ENCODE data around the gene TPM1.

Gene TPM1

GRCh38 chr15:63020128-63020527, 22.4 kb upstream of the TPM1 start:
- no peaks in the 10 kb centered on the region for H3K9me3 ChIP-seq (ENCODE audit: control insufficient read depth, low read length)
- H3K27ac ChIP-seq: no peak overlapping the region
- no peak overlapping the region for H3K4me3 ChIP-seq (ENCODE audit: low read depth, low read length)
- no peaks in the 10 kb centered on the region for H3K36me3 ChIP-seq (ENCODE audit: control insufficient read depth, insufficient read depth, low read length)
- no peaks in the 10 kb centered on the region for H3K27me3 ChIP-seq (ENCODE audit: control insufficient read depth, insufficient read depth, low read length)
- no peaks in the 10 kb centered on the region for H3K79me2 ChIP-seq
- TF ChIP-seq, protein P1, sequence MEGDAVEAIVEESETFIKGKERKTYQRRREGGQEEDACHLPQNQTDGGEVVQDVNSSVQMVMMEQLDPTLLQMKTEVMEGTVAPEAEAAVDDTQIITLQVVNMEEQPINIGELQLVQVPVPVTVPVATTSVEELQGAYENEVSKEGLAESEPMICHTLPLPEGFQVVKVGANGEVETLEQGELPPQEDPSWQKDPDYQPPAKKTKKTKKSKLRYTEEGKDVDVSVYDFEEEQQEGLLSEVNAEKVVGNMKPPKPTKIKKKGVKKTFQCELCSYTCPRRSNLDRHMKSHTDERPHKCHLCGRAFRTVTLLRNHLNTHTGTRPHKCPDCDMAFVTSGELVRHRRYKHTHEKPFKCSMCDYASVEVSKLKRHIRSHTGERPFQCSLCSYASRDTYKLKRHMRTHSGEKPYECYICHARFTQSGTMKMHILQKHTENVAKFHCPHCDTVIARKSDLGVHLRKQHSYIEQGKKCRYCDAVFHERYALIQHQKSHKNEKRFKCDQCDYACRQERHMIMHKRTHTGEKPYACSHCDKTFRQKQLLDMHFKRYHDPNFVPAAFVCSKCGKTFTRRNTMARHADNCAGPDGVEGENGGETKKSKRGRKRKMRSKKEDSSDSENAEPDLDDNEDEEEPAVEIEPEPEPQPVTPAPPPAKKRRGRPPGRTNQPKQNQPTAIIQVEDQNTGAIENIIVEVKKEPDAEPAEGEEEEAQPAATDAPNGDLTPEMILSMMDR (IDR thresholded peaks at IDR 0.05): no peak
- H3K4me1 ChIP-seq: peaks cover 4% of the 10 kb centered on the region
- no peak overlapping the region for H3K9ac ChIP-seq
- H2AFZ ChIP-seq: no peak overlapping the region
- no peak overlapping the region for H3K4me2 ChIP-seq (ENCODE audit: low read length)

GRCh38 chr15:63020759-63021430, 21.7 kb upstream of the TPM1 start:
- H3K9me3 ChIP-seq (ENCODE audit: control insufficient read depth, low read length): no peaks in the 10 kb centered on the region
- no peak overlapping the region for H2AFZ ChIP-seq
- no peaks in the 10 kb centered on the region for H3K27me3 ChIP-seq (ENCODE audit: control insufficient read depth, insufficient read depth, low read length)
- no peaks in the 10 kb centered on the region for H3K36me3 ChIP-seq (ENCODE audit: control insufficient read depth, insufficient read depth, low read length)
- no peak overlapping the region for H3K4me3 ChIP-seq (ENCODE audit: low read depth, low read length)
- no peaks in the 10 kb centered on the region for H3K79me2 ChIP-seq
- no peak overlapping the region for H3K4me2 ChIP-seq (ENCODE audit: low read length)
- peaks cover 4% of the 10 kb centered on the region for H3K4me1 ChIP-seq
- H3K27ac ChIP-seq: no peak overlapping the region
- no peak overlapping the region for H3K9ac ChIP-seq
- TF ChIP-seq, protein P1 (IDR thresholded peaks at IDR 0.05): no peak

- H3K4me3 ChIP-seq (ENCODE audit: low read depth, low read length): no peak overlapping the region
These were observed 20.4 kb upstream of the TPM1 start for GRCh38 chr15:63022181-63022580.

GRCh38 chr15:63022663-63023062, 19.9 kb upstream of the TPM1 start:
- no peak overlapping the region for H3K4me3 ChIP-seq (ENCODE audit: low read depth, low read length)
- TF ChIP-seq, protein P1 (IDR thresholded peaks at IDR 0.05): no peak

More at GRCh38 chr15:63022181-63022580, 20.4 kb upstream of the TPM1 start:
- no peak overlapping the region for H3K9ac ChIP-seq
- H3K4me2 ChIP-seq (ENCODE audit: low read length): no peak overlapping the region
- no peaks in the 10 kb centered on the region for H3K79me2 ChIP-seq
- H3K27me3 ChIP-seq (ENCODE audit: control insufficient read depth, insufficient read depth, low read length): no peaks in the 10 kb centered on the region
- no peak overlapping the region for H3K27ac ChIP-seq
- H3K9me3 ChIP-seq (ENCODE audit: control insufficient read depth, low read length): no peaks in the 10 kb centered on the region
- TF ChIP-seq, protein P1 (IDR thresholded peaks at IDR 0.05): no peak
- peaks cover 4% of the 10 kb centered on the region for H3K4me1 ChIP-seq
- H2AFZ ChIP-seq: no peak overlapping the region
- no peaks in the 10 kb centered on the region for H3K36me3 ChIP-seq (ENCODE audit: control insufficient read depth, insufficient read depth, low read length)

DNA sequence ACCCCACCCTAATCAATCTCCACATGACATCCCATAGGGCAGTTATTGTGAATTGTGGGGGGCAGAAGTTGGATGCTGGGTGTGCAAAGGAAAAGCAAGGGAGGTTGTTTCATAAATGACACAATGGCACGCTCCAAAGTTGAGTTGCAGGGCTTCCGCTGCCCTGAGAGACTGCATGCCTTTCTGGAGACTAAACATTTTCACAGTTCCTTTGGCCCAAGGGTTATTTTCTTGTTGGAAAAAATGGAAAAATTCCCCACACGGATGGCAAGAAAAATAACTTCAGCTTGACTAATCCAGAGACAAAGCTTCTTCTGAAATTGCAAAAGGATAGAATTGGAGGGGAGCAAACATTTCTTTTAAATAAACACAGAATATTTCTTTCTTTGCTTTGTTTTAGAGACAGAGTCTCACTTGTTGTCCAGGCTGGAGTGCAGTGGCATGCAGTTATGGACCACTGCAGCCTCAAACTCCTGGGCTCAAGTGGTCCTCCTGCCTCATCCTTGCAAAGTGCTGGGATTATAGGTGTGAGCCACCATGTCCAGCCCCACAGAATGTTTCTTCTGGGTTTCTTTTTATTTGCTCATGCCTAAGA, 19.1 kb upstream of the TPM1 start:
- Histone ChIP-seq H3K4me2 (ENCODE audit: low read length) (no peak overlapping the region), H3K9me3 (ENCODE audit: control insufficient read depth, low read length) (no peaks in the 10 kb centered on the region), H3K4me1 (peaks cover 4% of the 10 kb centered on the region), H3K27me3 (ENCODE audit: control insufficient read depth, insufficient read depth, low read length) (no peaks in the 10 kb centered on the region), H3K4me3 (ENCODE audit: low read depth, low read length) (no peak overlapping the region), H3K27ac (no peak overlapping the region), H3K36me3 (ENCODE audit: control insufficient read depth, insufficient read depth, low read length) (no peaks in the 10 kb centered on the region), H2AFZ (no peak overlapping the region), H3K79me2 (no peaks in the 10 kb centered on the region), H3K9ac (no peak overlapping the region)
- TF ChIP-seq, protein P1 (IDR thresholded peaks at IDR 0.05): no peak

More at GRCh38 chr15:63022663-63023062, 19.9 kb upstream of the TPM1 start:
- H3K36me3 ChIP-seq (ENCODE audit: control insufficient read depth, insufficient read depth, low read length): no peaks in the 10 kb centered on the region
- H3K9me3 ChIP-seq (ENCODE audit: control insufficient read depth, low read length): no peaks in the 10 kb centered on the region
- H3K27ac ChIP-seq: no peak overlapping the region
- H3K4me2 ChIP-seq (ENCODE audit: low read length): no peak overlapping the region
- H3K79me2 ChIP-seq: no peaks in the 10 kb centered on the region
- H2AFZ ChIP-seq: no peak overlapping the region
- peaks cover 4% of the 10 kb centered on the region for H3K4me1 ChIP-seq
- no peak overlapping the region for H3K9ac ChIP-seq
- H3K27me3 ChIP-seq (ENCODE audit: control insufficient read depth, insufficient read depth, low read length): no peaks in the 10 kb centered on the region
